HG02884 (cell line): ENCODE data around the gene CAMKMT.

Experiments
- ATAC-seq: cut with Tn5 transposase; IDR thresholded peaks from one replicate; pipeline ENCODE4 v1.9.1; 2021; ENCODE audit warnings: mild to moderate bottlenecking, moderate library complexity; ENCODE audit not compliant: unreplicated experiment

CAMKMT gene

GRCh38 chr2:44682459-44682858 is 320.7 kb downstream of the CAMKMT start:
- no peak for ATAC-seq

- no peak for ATAC-seq
These were observed 322.8 kb downstream of the CAMKMT start for GRCh38 chr2:44684559-44684958.

GRCh38 chr2:44686561-44686960 is 324.8 kb downstream of the CAMKMT start:
- ATAC-seq = no peak

GRCh38 chr2:44687686-44688455 is 326.1 kb downstream of the CAMKMT start:
- ATAC-seq = no peak

GRCh38 chr2:44688456-44689124 is 326.8 kb downstream of the CAMKMT start:
- ATAC-seq = no peak

- no peak for ATAC-seq
These were observed 327.8 kb downstream of the CAMKMT start for GRCh38 chr2:44689516-44689915.

GRCh38 chr2:44691174-44691785 is 329.5 kb downstream of the CAMKMT start:
- ATAC-seq = no peak

GRCh38 chr2:44692821-44693220 is 331.1 kb downstream of the CAMKMT start:
- ATAC-seq = no peak

- no peak for ATAC-seq
These were observed 339.1 kb downstream of the CAMKMT start for GRCh38 chr2:44700824-44701223.

GRCh38 chr2:44705356-44705755 is 343.6 kb downstream of the CAMKMT start:
- ATAC-seq = no peak

- no peak for ATAC-seq
These were observed 344.2 kb downstream of the CAMKMT start for GRCh38 chr2:44705876-44706480.

GRCh38 chr2:44706681-44707553 is 345.2 kb downstream of the CAMKMT start:
- ATAC-seq = no peak

- ATAC-seq = no peak
These were observed 346.4 kb downstream of the CAMKMT start for GRCh38 chr2:44707945-44708660.

- no peak for ATAC-seq
These were observed 346.9 kb downstream of the CAMKMT start for GRCh38 chr2:44708661-44709000.

GRCh38 chr2:44713170-44713569 is 351.4 kb downstream of the CAMKMT start:
- no peak for ATAC-seq

GRCh38 chr2:44715671-44716081 is 353.9 kb downstream of the CAMKMT start:
- no peak for ATAC-seq

GRCh38 chr2:44716131-44716530 is 354.4 kb downstream of the CAMKMT start:
- no peak for ATAC-seq

- ATAC-seq = no peak
These were observed 356.7 kb downstream of the CAMKMT start for GRCh38 chr2:44718431-44718830.

- no peak for ATAC-seq
These were observed 357.8 kb downstream of the CAMKMT start for GRCh38 chr2:44719562-44719961.

GRCh38 chr2:44722026-44722625 is 360.4 kb downstream of the CAMKMT start:
- no peak for ATAC-seq
